Measurements from ENCODE around the gene IFNK.

Gene IFNK

DNA sequence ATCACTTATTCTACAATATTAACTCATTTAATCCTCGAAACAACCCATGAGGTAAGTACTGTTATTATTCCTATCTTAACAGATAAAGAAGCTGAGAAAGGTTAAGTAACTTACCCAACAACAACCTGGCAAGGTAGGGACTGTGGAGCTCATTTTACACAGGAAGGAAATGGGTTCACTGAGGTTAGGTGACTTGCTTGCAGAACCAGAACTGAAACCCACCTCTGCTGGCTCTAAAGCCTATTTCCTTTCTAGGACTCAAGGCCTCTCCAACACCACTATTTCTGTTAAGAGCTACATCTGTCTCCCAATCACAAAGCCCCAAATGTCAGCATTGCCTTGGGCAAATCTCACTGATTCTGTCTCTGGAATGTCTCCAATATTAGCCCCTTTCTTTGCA is 38.9 kb upstream of the IFNK start:
- TF ChIP-seq, protein P1, sequence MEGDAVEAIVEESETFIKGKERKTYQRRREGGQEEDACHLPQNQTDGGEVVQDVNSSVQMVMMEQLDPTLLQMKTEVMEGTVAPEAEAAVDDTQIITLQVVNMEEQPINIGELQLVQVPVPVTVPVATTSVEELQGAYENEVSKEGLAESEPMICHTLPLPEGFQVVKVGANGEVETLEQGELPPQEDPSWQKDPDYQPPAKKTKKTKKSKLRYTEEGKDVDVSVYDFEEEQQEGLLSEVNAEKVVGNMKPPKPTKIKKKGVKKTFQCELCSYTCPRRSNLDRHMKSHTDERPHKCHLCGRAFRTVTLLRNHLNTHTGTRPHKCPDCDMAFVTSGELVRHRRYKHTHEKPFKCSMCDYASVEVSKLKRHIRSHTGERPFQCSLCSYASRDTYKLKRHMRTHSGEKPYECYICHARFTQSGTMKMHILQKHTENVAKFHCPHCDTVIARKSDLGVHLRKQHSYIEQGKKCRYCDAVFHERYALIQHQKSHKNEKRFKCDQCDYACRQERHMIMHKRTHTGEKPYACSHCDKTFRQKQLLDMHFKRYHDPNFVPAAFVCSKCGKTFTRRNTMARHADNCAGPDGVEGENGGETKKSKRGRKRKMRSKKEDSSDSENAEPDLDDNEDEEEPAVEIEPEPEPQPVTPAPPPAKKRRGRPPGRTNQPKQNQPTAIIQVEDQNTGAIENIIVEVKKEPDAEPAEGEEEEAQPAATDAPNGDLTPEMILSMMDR (IDR thresholded peaks at IDR 0.05; ENCODE audit: borderline replicate concordance, insufficient read depth, low read depth, low read length) = no peak

GRCh38 chr9:27487128-27487640 is 36.9 kb upstream of the IFNK start:
- H3K4me3 ChIP-seq (ENCODE audit: low read depth, low read length) = no peak overlapping the region
- TF ChIP-seq, protein P1 (IDR thresholded peaks at IDR 0.05; ENCODE audit: borderline replicate concordance, insufficient read depth, low read depth, low read length) = no peak

More for the DNA sequence above, 38.9 kb upstream of the IFNK start:
- no peak overlapping the region for H3K4me3 ChIP-seq (ENCODE audit: low read depth, low read length)

- TF ChIP-seq, protein P1 (IDR thresholded peaks at IDR 0.05; ENCODE audit: borderline replicate concordance, insufficient read depth, low read depth, low read length) = no peak
- H3K4me3 ChIP-seq (ENCODE audit: low read depth, low read length) = no peak overlapping the region
These were observed 36.2 kb upstream of the IFNK start for GRCh38 chr9:27487927-27488326.

DNA sequence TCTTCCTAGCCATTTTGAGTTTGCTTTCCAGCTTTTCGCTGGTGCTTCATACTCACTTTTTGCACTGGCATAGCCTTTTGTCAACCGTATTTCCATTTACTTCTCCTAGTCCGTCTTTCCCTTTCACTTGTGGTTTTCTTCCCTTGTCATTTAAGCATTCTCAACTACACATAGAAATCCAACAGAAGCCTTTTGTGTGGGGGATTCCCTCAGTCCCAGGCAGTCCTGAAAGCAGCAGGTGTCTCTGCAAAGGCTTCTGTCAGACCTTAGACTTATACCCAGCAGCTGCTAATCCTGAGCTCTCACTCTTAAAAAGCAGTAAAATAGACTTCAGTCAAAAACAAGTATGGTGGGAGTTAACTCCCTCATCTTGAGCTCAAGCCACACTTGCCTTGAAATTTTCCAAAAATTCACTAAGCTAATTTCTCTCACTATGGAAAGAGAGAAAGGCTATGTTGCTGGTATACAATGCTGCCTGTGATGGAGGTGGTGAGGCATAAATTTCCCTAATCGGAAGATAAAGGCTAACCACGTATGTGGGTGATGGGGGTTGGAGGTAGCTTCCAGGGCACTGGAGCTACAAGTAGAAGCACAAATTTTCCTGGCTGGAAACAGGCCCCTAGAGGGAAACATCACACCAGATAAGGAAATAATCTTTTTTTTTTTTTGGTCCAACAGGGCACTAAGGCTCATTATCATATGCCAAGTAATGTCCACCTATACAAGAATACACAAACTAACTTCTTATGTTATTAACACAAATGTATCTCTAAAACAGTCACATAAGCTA is 34.8 kb upstream of the IFNK start:
- TF ChIP-seq, protein P1 (IDR thresholded peaks at IDR 0.05; ENCODE audit: borderline replicate concordance, insufficient read depth, low read depth, low read length) = no peak
- H3K4me3 ChIP-seq (ENCODE audit: low read depth, low read length) = no peak overlapping the region

GRCh38 chr9:27491154-27491553 is 32.9 kb upstream of the IFNK start:
- TF ChIP-seq, protein P1 (IDR thresholded peaks at IDR 0.05; ENCODE audit: borderline replicate concordance, insufficient read depth, low read depth, low read length) = no peak
- H3K4me3 ChIP-seq (ENCODE audit: low read depth, low read length) = no peak overlapping the region

GRCh38 chr9:27495480-27496134 is 28.5 kb upstream of the IFNK start:
- H3K4me3 ChIP-seq (ENCODE audit: low read depth, low read length) = no peak overlapping the region
- TF ChIP-seq, protein P1 (IDR thresholded peaks at IDR 0.05; ENCODE audit: borderline replicate concordance, insufficient read depth, low read depth, low read length) = no peak
